CD14-positive monocyte (primary cell): ENCODE results near the gene CEBPG. TPM values are rescaled to one million over a fixed set of nuclear protein-coding genes. Genes with fewer than 3 reads are reported as not detected.

Experiments
- DNase-seq, 3 donors: peaks; one replicate each; pipeline ENCODE4 v3.0.0-alpha.2; 2011 to 2022
- H2AFZ ChIP-seq: 2 replicates; pipeline ENCODE4 v1.6.0; 2012; ENCODE audit warnings: mild to moderate bottlenecking, low read depth, low read length, inconsistent platforms; ENCODE audit not compliant: insufficient read depth, poor library complexity, severe bottlenecking
- H3K27ac ChIP-seq, 2 donors: 1 replicate in 1 of 2; 2 replicates in 1 of 2; pipeline ENCODE4 v1.5.1; 2012 to 2013; ENCODE audit warnings: low read length in 2 of 2, control low read depth in 1 of 2, inconsistent platforms in 1 of 2, low read depth in 1 of 2, mild to moderate bottlenecking in 1 of 2
- H3K27me3 ChIP-seq, 2 donors: one replicate each; pipeline versions ENCODE4 v1.6.0 to v1.6.1; 2011 to 2013; ENCODE audit warnings: low read length in 2 of 2; ENCODE audit not compliant: control insufficient read depth in 2 of 2, insufficient read depth in 2 of 2
- H3K36me3 ChIP-seq, 2 donors: replicated peaks in 1 of 2; 1 replicate in 1 of 2; 2 replicates in 1 of 2; pipeline versions ENCODE4 v1.5.1 to v1.6.1; 2012 to 2013; ENCODE audit warnings: low read length in 2 of 2, control low read depth in 1 of 2, inconsistent platforms in 1 of 2, mild to moderate bottlenecking in 1 of 2; ENCODE audit not compliant: insufficient read depth in 2 of 2, control insufficient read depth in 1 of 2
- H3K4me1 ChIP-seq, 2 donors: 1 replicate in 1 of 2; 2 replicates in 1 of 2; pipeline versions ENCODE4 v1.5.1 to v1.6.1; 2012 to 2013; ENCODE audit warnings: low read length in 2 of 2, control low read depth in 1 of 2, inconsistent platforms in 1 of 2, mild to moderate bottlenecking in 1 of 2, moderate library complexity in 1 of 2; ENCODE audit not compliant: insufficient read depth in 2 of 2, control insufficient read depth in 1 of 2
- H3K4me2 ChIP-seq: replicated peaks from 2 replicates; pipeline ENCODE3; 2012; ENCODE audit warnings: low read length, moderate library complexity, mild to moderate bottlenecking; ENCODE audit not compliant: poor library complexity, severe bottlenecking; ENCODE audit errors: extremely low read depth
- H3K4me3 ChIP-seq, 3 experiments: fragments of 200-600 bp in 1 of 3; sonication (generic) in 1 of 3; replicated peaks in 1 of 3; 1 replicate in 2 of 3; 2 replicates in 1 of 3; pipeline ENCODE4 v1.5.1; 2011 to 2013; ENCODE audit warnings: low read length in 3 of 3, mild to moderate bottlenecking in 3 of 3, control low read depth in 2 of 3, low read depth in 2 of 3, inconsistent platforms in 1 of 3, moderate library complexity in 1 of 3
- H3K79me2 ChIP-seq: 2 replicates; pipeline ENCODE4 v1.6.0; 2012; ENCODE audit warnings: mild to moderate bottlenecking, control low read depth, inconsistent platforms, low read length, moderate library complexity; ENCODE audit not compliant: insufficient read depth
- H3K9ac ChIP-seq: 2 replicates; pipeline ENCODE4 v1.6.0; 2017; ENCODE audit warnings: low read length, mild to moderate bottlenecking; ENCODE audit not compliant: insufficient read depth, poor library complexity, severe bottlenecking
- H3K9me3 ChIP-seq, 2 donors: replicated peaks in 1 of 2; 1 replicate in 1 of 2; 2 replicates in 1 of 2; pipeline versions ENCODE4 v1.5.1 to v1.6.1; 2012 to 2013; ENCODE audit warnings: low read length in 2 of 2, control low read depth in 1 of 2; ENCODE audit not compliant: control insufficient read depth in 1 of 2, insufficient read depth in 1 of 2
- H4K20me1 ChIP-seq: 2 replicates; pipeline ENCODE4 v1.6.0; 2012; ENCODE audit warnings: mild to moderate bottlenecking, low read length, control low read depth, moderate library complexity; ENCODE audit not compliant: insufficient read depth
- H3K27ac Mint-ChIP-seq, 7 donors: one replicate each; pipeline ENCODE4 v1.8.0; 2020; ENCODE audit warnings: mild to moderate bottlenecking in 7 of 7, mixed read lengths in 7 of 7, moderate library complexity in 6 of 7, inconsistent platforms in 2 of 7
- H3K27me3 Mint-ChIP-seq, 3 donors: one replicate each; pipeline ENCODE4 v1.8.0; 2021 to 2022; ENCODE audit warnings: low read depth in 3 of 3, mild to moderate bottlenecking in 3 of 3, mixed read lengths in 3 of 3, moderate library complexity in 3 of 3, inconsistent platforms in 1 of 3
- H3K36me3 Mint-ChIP-seq, 2 donors: one replicate each; pipeline ENCODE4 v1.8.0; 2020; ENCODE audit warnings: mixed read lengths in 2 of 2, inconsistent platforms in 1 of 2, mild to moderate bottlenecking in 1 of 2
- H3K4me1 Mint-ChIP-seq: one replicate; pipeline ENCODE4 v1.8.0; 2020; ENCODE audit warnings: mild to moderate bottlenecking, mixed read lengths
- H3K4me3 Mint-ChIP-seq, 2 donors: one replicate each; pipeline ENCODE4 v1.8.0; 2020; ENCODE audit warnings: mild to moderate bottlenecking in 2 of 2, mixed read lengths in 2 of 2, moderate library complexity in 1 of 2
- H3K9me3 Mint-ChIP-seq, 7 donors: one replicate each; pipeline ENCODE4 v1.8.0; 2020 to 2022; ENCODE audit warnings: mixed read lengths in 7 of 7, mild to moderate bottlenecking in 6 of 7, moderate library complexity in 6 of 7, inconsistent platforms in 2 of 7
- WGBS: methylation state at CpG from one replicate; pipeline ENCODE4 v1.1.5; 2013; ENCODE audit warnings: missing lambda C conversion rate; ENCODE audit not compliant: insufficient coverage; 5-methylcytosine and 5-hydroxymethylcytosine counted together
- intact Hi-C, 2 donors: fragments of 100-400 bp; cut with micrococcal nuclease; formaldehyde crosslinking; loops; one replicate each; pipeline versions ENCODE4 v1.15.0 to v1.15.1; 2023
- polyA plus RNA-seq, 3 donors: library from polyadenylated mRNA; depleted of rRNA in 1 of 3; unstranded in 2 of 3; stranded (reverse) in 1 of 3; fragments of 300-500 nt in 2 of 3; fragments of >200 nt in 1 of 3; fragmentation: Illumina TruSeq in 2 of 3; gene quantifications; 1 replicate in 2 of 3; 2 replicates in 1 of 3; pipeline ENCODE4 v1.2.3, GENCODE V29; 2012 to 2021
- TF ChIP-seq, protein P1 (sequence below): fragments of 200-600 bp; IDR thresholded peaks from one replicate; pipeline ENCODE4 v1.8.0; 2022; ENCODE audit warnings: antibody characterized with exemption, mild to moderate bottlenecking

The CEBPG gene
- polyA plus RNA-seq, 3 donors = 16.8 to 18.3 (median 17.8) TPM

DNA sequence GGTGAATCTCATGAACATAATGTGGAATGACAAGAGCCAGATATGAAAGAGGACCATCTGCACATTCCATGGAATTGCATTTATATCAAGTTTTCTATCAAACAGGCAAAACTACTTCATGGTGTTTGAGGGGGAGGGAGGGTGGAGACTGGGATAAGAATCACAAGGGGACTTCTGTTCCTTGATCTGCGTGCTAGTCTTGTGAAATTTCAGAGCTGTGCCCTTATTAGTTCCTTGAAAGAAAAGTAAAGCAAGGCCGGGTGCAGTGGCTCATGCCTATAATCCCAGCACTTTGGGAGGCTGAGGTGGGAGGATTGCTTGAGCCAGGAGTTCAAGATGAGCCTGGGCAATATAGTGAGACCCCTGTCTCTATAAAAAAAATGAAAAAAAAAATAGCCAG is 30.2 kb upstream of the CEBPG start:
- no peak overlapping the region for H2AFZ ChIP-seq
- 67% methylated on average over 1 of the region's 2 CpGs for WGBS
- no peak overlapping the region for H3K27ac Mint-ChIP-seq
- peaks cover 8 to 24% (median 24%) of the 10 kb centered on the region in 3 donors for H3K27me3 Mint-ChIP-seq
- H4K20me1 ChIP-seq = no peaks in the 10 kb centered on the region
- H3K79me2 ChIP-seq = no peaks in the 10 kb centered on the region
- H3K27me3 ChIP-seq = peaks cover 0 to 5% of the 10 kb centered on the region in 2 donors
- no peaks in the 10 kb centered on the region for H3K9me3 ChIP-seq
- peaks cover 28% of the 10 kb centered on the region for H3K4me1 Mint-ChIP-seq
- TF ChIP-seq, protein P1, sequence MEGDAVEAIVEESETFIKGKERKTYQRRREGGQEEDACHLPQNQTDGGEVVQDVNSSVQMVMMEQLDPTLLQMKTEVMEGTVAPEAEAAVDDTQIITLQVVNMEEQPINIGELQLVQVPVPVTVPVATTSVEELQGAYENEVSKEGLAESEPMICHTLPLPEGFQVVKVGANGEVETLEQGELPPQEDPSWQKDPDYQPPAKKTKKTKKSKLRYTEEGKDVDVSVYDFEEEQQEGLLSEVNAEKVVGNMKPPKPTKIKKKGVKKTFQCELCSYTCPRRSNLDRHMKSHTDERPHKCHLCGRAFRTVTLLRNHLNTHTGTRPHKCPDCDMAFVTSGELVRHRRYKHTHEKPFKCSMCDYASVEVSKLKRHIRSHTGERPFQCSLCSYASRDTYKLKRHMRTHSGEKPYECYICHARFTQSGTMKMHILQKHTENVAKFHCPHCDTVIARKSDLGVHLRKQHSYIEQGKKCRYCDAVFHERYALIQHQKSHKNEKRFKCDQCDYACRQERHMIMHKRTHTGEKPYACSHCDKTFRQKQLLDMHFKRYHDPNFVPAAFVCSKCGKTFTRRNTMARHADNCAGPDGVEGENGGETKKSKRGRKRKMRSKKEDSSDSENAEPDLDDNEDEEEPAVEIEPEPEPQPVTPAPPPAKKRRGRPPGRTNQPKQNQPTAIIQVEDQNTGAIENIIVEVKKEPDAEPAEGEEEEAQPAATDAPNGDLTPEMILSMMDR = no peak
- peaks cover 8 to 11% of the 10 kb centered on the region in 2 donors for H3K4me1 ChIP-seq
- intact Hi-C loops = no loop called here
- no peak overlapping the region for H3K4me3 ChIP-seq
- no peak overlapping the region for H3K4me2 ChIP-seq
- no peaks in the 10 kb centered on the region for H3K36me3 Mint-ChIP-seq
- no peak overlapping the region for H3K27ac ChIP-seq
- H3K9me3 Mint-ChIP-seq = peaks cover 0 to 2% (median 0%) of the 10 kb centered on the region in 7 donors
- no peak overlapping the region for H3K9ac ChIP-seq
- no peak overlapping the region for H3K4me3 Mint-ChIP-seq
- no peak for DNase-seq
- H3K36me3 ChIP-seq = no peaks in the 10 kb centered on the region

DNA sequence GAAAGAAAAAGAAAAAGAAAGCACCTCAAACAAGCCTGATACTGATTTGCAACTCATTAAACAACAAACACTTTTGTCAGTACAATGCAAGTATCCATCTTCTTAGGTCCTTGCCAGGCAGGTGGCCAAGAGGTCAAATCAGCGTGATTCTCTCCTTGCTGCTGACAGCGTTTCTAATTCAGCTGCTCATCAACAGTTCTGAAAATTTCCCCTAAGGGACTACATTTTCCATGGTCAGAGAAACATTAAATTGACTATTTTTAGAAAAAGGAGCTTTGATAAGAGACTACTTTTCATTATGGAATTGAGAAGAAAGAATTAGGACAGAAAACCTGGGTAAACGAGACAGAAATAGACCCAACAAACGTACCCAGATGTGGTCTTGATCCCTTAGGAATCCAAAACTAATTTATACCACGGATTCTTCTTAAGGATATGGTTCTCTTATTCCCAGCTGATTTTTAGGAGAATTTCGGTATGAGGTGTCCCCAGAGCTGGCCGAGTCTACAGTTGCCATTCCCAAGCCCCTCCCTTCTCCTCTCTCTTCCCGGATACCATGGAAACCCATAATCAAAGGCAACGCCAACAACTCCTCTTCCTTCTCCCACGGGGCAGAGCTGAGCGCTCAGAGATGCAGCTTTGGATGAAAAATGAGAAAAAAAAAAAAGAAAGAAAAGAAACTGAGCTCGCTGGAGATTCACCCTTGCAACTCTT is 29.5 kb upstream of the CEBPG start:
- TF ChIP-seq, protein P1 = no peak
- no peak overlapping the region for H3K9ac ChIP-seq
- H3K27ac Mint-ChIP-seq = no peak overlapping the region
- H3K36me3 Mint-ChIP-seq = no peaks in the 10 kb centered on the region
- H3K9me3 ChIP-seq = no peaks in the 10 kb centered on the region
- peaks cover 0 to 2% (median 0%) of the 10 kb centered on the region in 7 donors for H3K9me3 Mint-ChIP-seq
- no peak overlapping the region for H3K4me2 ChIP-seq
- intact Hi-C loops = no loop called here
- no peak overlapping the region for H3K4me3 Mint-ChIP-seq
- no peak for DNase-seq
- H3K36me3 ChIP-seq = no peaks in the 10 kb centered on the region
- H3K4me3 ChIP-seq = no peak overlapping the region
- WGBS = 93% methylated on average over 2 of the region's 12 CpGs
- H4K20me1 ChIP-seq = no peaks in the 10 kb centered on the region
- peaks cover 8 to 11% of the 10 kb centered on the region in 2 donors for H3K4me1 ChIP-seq
- H3K79me2 ChIP-seq = no peaks in the 10 kb centered on the region
- H3K27ac ChIP-seq = no peak overlapping the region
- peaks cover 0 to 5% of the 10 kb centered on the region in 2 donors for H3K27me3 ChIP-seq
- peaks cover 6 to 27% (median 25%) of the 10 kb centered on the region in 3 donors for H3K27me3 Mint-ChIP-seq
- no peak overlapping the region for H2AFZ ChIP-seq
- peaks cover 29% of the 10 kb centered on the region for H3K4me1 Mint-ChIP-seq
